ENCODE data around the gene KBTBD4. TPM values are rescaled to one million over a fixed set of nuclear protein-coding genes. Genes with fewer than 3 reads are reported as not detected.

Gene KBTBD4
- total RNA-seq, 3 donors from 2014 or later (not counting 1 experiment from before 2014, with no cell fraction given), result 17.7 to 24.1 (median 20.9) TPM

GRCh38 chr11:47539681-47540039 is 39.1 kb downstream of the KBTBD4 start:
- Histone ChIP-seq H3K9me3 (ENCODE audit: control insufficient read depth, insufficient read depth, low read length) (no peaks in the 10 kb centered on the region), H3K27me3 (ENCODE audit: control insufficient read depth, insufficient read depth, low read length) (no peaks in the 10 kb centered on the region), H3K4me1 (ENCODE audit: control insufficient read depth, insufficient read depth, low read length) (peaks cover 41% of the 10 kb centered on the region), H3K36me3 (ENCODE audit: control insufficient read depth, insufficient read depth, low read length) (peaks cover 2% of the 10 kb centered on the region), H3K27ac (ENCODE audit: low read length) (no peak overlapping the region), H3K4me3 (ENCODE audit: low read length) (no peak overlapping the region)
- DNase-seq (no peak), ATAC-seq (no peak)
- peaks cover 44 to 57% of the 10 kb centered on the region in 2 donors for H3K4me1 Mint-ChIP-seq
- peak overlapping the region; percentile 83 to 85 for H3K27ac Mint-ChIP-seq
- 76% methylated on average over 2 of the region's 2 CpGs for WGBS (ENCODE audit: insufficient coverage)
- intact Hi-C loops (cut with micrococcal nuclease), result no loop called here
- H3K9me3 Mint-ChIP-seq, result no peaks in the 10 kb centered on the region
- H3K4me3 Mint-ChIP-seq, result peak overlapping the region; percentile 55
- TF ChIP-seq, protein P1, sequence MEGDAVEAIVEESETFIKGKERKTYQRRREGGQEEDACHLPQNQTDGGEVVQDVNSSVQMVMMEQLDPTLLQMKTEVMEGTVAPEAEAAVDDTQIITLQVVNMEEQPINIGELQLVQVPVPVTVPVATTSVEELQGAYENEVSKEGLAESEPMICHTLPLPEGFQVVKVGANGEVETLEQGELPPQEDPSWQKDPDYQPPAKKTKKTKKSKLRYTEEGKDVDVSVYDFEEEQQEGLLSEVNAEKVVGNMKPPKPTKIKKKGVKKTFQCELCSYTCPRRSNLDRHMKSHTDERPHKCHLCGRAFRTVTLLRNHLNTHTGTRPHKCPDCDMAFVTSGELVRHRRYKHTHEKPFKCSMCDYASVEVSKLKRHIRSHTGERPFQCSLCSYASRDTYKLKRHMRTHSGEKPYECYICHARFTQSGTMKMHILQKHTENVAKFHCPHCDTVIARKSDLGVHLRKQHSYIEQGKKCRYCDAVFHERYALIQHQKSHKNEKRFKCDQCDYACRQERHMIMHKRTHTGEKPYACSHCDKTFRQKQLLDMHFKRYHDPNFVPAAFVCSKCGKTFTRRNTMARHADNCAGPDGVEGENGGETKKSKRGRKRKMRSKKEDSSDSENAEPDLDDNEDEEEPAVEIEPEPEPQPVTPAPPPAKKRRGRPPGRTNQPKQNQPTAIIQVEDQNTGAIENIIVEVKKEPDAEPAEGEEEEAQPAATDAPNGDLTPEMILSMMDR (IDR thresholded peaks at IDR 0.05), result no peak
- H3K27me3 Mint-ChIP-seq (ENCODE audit: low read depth in 2 of 2), result no peaks in the 10 kb centered on the region
- no peaks in the 10 kb centered on the region for H3K36me3 Mint-ChIP-seq

DNA sequence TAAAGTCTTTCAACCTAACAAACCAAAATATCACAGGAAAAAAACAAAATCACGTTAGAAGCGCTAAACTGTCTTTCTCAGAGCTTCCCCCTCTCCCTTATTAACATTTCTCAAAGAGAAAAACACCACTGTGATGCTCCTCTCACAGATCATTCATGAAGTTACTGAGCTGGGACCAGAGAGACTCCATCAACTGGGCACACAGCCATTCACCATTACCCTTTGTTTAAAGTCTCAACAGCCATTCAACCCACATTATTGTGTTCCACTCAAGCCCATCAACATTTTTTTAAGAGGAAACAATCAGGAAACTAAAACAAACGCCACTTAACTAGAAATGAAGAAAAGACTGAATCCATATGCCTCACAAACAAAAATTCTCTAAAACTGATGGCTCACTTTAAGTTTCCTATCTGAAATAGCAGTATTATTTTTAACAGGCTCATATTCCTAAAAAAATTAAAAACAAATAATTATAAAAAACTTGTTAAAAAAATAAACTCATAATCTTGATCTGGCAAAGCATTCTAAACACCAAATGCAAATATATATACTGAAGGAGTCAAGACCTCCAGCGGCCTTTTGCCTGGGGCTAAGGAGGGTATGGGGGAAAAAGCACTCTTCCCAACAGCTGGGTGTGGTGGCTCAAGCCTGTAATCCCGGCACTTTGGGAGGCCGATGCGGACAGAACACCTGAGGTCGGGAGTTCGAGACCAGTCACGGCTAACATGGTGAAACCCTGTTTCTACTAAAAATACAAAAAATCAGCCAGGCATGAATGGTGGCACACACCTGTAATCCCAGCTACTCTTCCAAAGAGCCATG is 39.8 kb downstream of the KBTBD4 start:
- Histone ChIP-seq H3K9me3 (ENCODE audit: control insufficient read depth, insufficient read depth, low read length) (no peaks in the 10 kb centered on the region), H3K27ac (ENCODE audit: low read length) (no peak overlapping the region), H3K36me3 (ENCODE audit: control insufficient read depth, insufficient read depth, low read length) (peaks cover 2% of the 10 kb centered on the region), H3K4me3 (ENCODE audit: low read length) (no peak overlapping the region), H3K27me3 (ENCODE audit: control insufficient read depth, insufficient read depth, low read length) (no peaks in the 10 kb centered on the region), H3K4me1 (ENCODE audit: control insufficient read depth, insufficient read depth, low read length) (peaks cover 45% of the 10 kb centered on the region)
- intact Hi-C loops (cut with micrococcal nuclease), result no loop called here
- peak overlapping the region; percentile 83 to 85 for H3K27ac Mint-ChIP-seq
- no peak for ATAC-seq
- peaks cover 37 to 50% of the 10 kb centered on the region in 2 donors for H3K4me1 Mint-ChIP-seq
- 82% methylated on average over 10 of the region's 10 CpGs for WGBS (ENCODE audit: insufficient coverage)
- TF ChIP-seq, protein P1 (IDR thresholded peaks at IDR 0.05), result no peak
- H3K9me3 Mint-ChIP-seq, result no peaks in the 10 kb centered on the region
- no peaks in the 10 kb centered on the region for H3K36me3 Mint-ChIP-seq
- DNase-seq, result no peak
- no peak overlapping the region for H3K4me3 Mint-ChIP-seq
- H3K27me3 Mint-ChIP-seq (ENCODE audit: low read depth in 2 of 2), result no peaks in the 10 kb centered on the region

DNA sequence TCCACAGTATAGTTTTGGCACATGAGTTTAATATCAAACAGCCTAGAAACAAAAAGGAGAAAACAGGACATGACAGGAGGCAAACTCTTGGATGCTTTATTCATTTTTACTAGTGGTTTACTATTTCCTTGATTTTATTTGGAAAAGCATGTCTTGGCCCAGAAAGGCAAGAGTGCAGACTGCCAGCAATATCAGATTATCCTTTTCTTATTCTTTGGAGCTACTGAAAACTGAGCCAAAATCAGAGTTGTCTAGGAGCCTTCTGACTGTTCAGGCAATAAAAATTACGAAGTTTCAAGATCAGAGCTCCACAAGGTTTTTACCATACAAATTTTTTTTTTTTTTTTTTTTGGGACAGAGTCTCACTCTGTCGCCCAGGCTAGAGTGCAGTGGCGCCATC is 41.9 kb downstream of the KBTBD4 start:
- Mint-ChIP-seq H3K27me3 (ENCODE audit: low read depth in 2 of 2) (no peaks in the 10 kb centered on the region), H3K9me3 (no peaks in the 10 kb centered on the region), H3K4me1 (peaks cover 43 to 59% of the 10 kb centered on the region in 2 donors), H3K36me3 (no peaks in the 10 kb centered on the region), H3K4me3 (no peak overlapping the region), H3K27ac (no peak overlapping the region)
- intact Hi-C loops (cut with micrococcal nuclease), result no loop called here
- H3K27ac ChIP-seq (ENCODE audit: low read length), result no peak overlapping the region
- no peak for DNase-seq
- H3K27me3 ChIP-seq (ENCODE audit: control insufficient read depth, insufficient read depth, low read length), result no peaks in the 10 kb centered on the region
- no peaks in the 10 kb centered on the region for H3K9me3 ChIP-seq (ENCODE audit: control insufficient read depth, insufficient read depth, low read length)
- WGBS (ENCODE audit: insufficient coverage), result 100% methylated on average over 1 of the region's 3 CpGs
- no peak overlapping the region for H3K4me3 ChIP-seq (ENCODE audit: low read length)
- TF ChIP-seq, protein P1 (IDR thresholded peaks at IDR 0.05), result no peak
- H3K36me3 ChIP-seq (ENCODE audit: control insufficient read depth, insufficient read depth, low read length), result peaks cover 2% of the 10 kb centered on the region
- H3K4me1 ChIP-seq (ENCODE audit: control insufficient read depth, insufficient read depth, low read length), result peaks cover 34% of the 10 kb centered on the region
- ATAC-seq, result no peak
